GM19324 (cell line): ENCODE results near the gene CD300LD.
"Not testable (repeated sequence)": the region's sequence is repeated elsewhere in the genome, so short reads cannot be mapped to it uniquely, and the experiment has no call there.

ENCODE experiments used
- ATAC-seq: cut with Tn5 transposase; IDR thresholded peaks from one replicate; pipeline ENCODE4 v1.9.1; 2021; ENCODE audit warnings: mild to moderate bottlenecking, moderate library complexity; ENCODE audit not compliant: unreplicated experiment, low FRiP score

Gene CD300LD

GRCh38 chr17:74573635-74574034, 18.4 kb downstream of the CD300LD start:
- ATAC-seq = not testable (repeated sequence)

GRCh38 chr17:74573169-74573568, 18.9 kb downstream of the CD300LD start:
- no peak for ATAC-seq

GRCh38 chr17:74571621-74572270, 20.3 kb downstream of the CD300LD start:
- ATAC-seq = no peak

- ATAC-seq = no peak
Observed at GRCh38 chr17:74569020-74570003, 22.8 kb downstream of the CD300LD start.

- no peak for ATAC-seq
Observed at GRCh38 chr17:74568106-74568873, 23.8 kb downstream of the CD300LD start.

GRCh38 chr17:74567397-74567796, 24.7 kb downstream of the CD300LD start, which contains the start of gene CD300H:
Gene CD300H, minus strand, starts transcription at chr17:74567509.
- ATAC-seq = no peak

- ATAC-seq = no peak
Observed at GRCh38 chr17:74566132-74566753, 25.8 kb downstream of the CD300LD start.

GRCh38 chr17:74565126-74565525, 27.0 kb downstream of the CD300LD start:
- ATAC-seq = no peak

- no peak for ATAC-seq
Observed at GRCh38 chr17:74563358-74563757, 28.7 kb downstream of the CD300LD start.

GRCh38 chr17:74561586-74561985, 30.5 kb downstream of the CD300LD start:
- no peak for ATAC-seq

GRCh38 chr17:74558882-74559519, 33.1 kb downstream of the CD300LD start:
- ATAC-seq = no peak

- not testable (repeated sequence) for ATAC-seq
Observed at GRCh38 chr17:74558402-74558801, 33.7 kb downstream of the CD300LD start.

GRCh38 chr17:74555427-74555940, 36.6 kb downstream of the CD300LD start:
- no peak for ATAC-seq

- ATAC-seq = no peak
Observed at GRCh38 chr17:74554909-74555308, 37.2 kb downstream of the CD300LD start.

GRCh38 chr17:74552037-74552436, 40.0 kb downstream of the CD300LD start:
- ATAC-seq = no peak

GRCh38 chr17:74550602-74551001, 41.5 kb downstream of the CD300LD start:
- no peak for ATAC-seq

GRCh38 chr17:74549343-74549742, 42.7 kb downstream of the CD300LD start:
- no peak for ATAC-seq

GRCh38 chr17:74547736-74548135, 44.3 kb downstream of the CD300LD start:
- ATAC-seq = no peak

- no peak for ATAC-seq
Observed at GRCh38 chr17:74547264-74547663, 44.8 kb downstream of the CD300LD start.

GRCh38 chr17:74546586-74546985, 45.5 kb downstream of the CD300LD start:
- no peak for ATAC-seq
